GM23338 (cell line): ENCODE results near the gene COL20A1. TPM values are rescaled to one million over a fixed set of nuclear protein-coding genes. Genes with fewer than 3 reads are reported as not detected.

Experiments
- ATAC-seq: fragments of 200-7000 bp; cut with Tn5 transposase; 3 replicates; pipeline ENCODE4 v1.9.1; 2020
- DNase-seq: peaks from one replicate; pipeline ENCODE4 v3.0.0-alpha.2; 2015; ENCODE audit warnings: low spot score
- H2AFZ ChIP-seq: fragments of 200-600 bp; sonication (generic); 2 replicates; pipeline ENCODE4 v1.8.0; 2016; ENCODE audit warnings: antibody characterized with exemption, mild to moderate bottlenecking, moderate library complexity
- H3F3A ChIP-seq: fragments of 200-600 bp; sonication (generic); replicated peaks from 2 replicates; pipeline ENCODE4 v1.8.0; 2017; ENCODE audit warnings: antibody characterized with exemption, mixed run types, low read depth
- H3K27ac ChIP-seq: fragments of 200-600 bp; sonication (generic); 2 replicates; pipeline ENCODE4 v1.6.1; 2016; ENCODE audit warnings: low read depth
- H3K27me3 ChIP-seq: fragments of 200-600 bp; sonication (generic); 2 replicates; pipeline ENCODE4 v1.8.0; 2016; ENCODE audit warnings: mild to moderate bottlenecking, mixed run types, moderate library complexity; ENCODE audit not compliant: insufficient read depth
- H3K36me3 ChIP-seq: fragments of 200-600 bp; sonication (generic); 2 replicates; pipeline ENCODE4 v1.8.0; 2016; ENCODE audit warnings: mild to moderate bottlenecking; ENCODE audit not compliant: insufficient read depth
- H3K4me1 ChIP-seq: fragments of 200-600 bp; sonication (generic); 2 replicates; pipeline ENCODE4 v1.8.0; 2016; ENCODE audit warnings: mild to moderate bottlenecking, moderate library complexity; ENCODE audit not compliant: insufficient read depth
- H3K4me2 ChIP-seq: fragments of 200-600 bp; sonication (generic); 2 replicates; pipeline ENCODE4 v1.7.1; 2017; ENCODE audit warnings: mixed run types
- H3K4me3 ChIP-seq: fragments of 200-600 bp; sonication (generic); 2 replicates; pipeline ENCODE4 v1.6.1; 2016; ENCODE audit warnings: mixed run types
- H3K79me2 ChIP-seq: fragments of 200-600 bp; sonication (generic); replicated peaks from 2 replicates; pipeline ENCODE4 v1.8.0; 2017; ENCODE audit warnings: mild to moderate bottlenecking; ENCODE audit not compliant: insufficient read depth
- H3K9me2 ChIP-seq: fragments of 200-600 bp; sonication (generic); 2 replicates; pipeline ENCODE4 v1.8.0; 2017; ENCODE audit not compliant: insufficient read depth
- H4K20me1 ChIP-seq: fragments of 200-600 bp; sonication (generic); replicated peaks from 2 replicates; pipeline ENCODE4 v1.8.0; 2017; ENCODE audit warnings: mild to moderate bottlenecking; ENCODE audit not compliant: insufficient read depth
- H3K27ac Mint-ChIP-seq: 2 replicates; pipeline ENCODE4 v1.8.0; 2020; ENCODE audit warnings: inconsistent platforms, mild to moderate bottlenecking, moderate library complexity, mixed read lengths
- H3K27me3 Mint-ChIP-seq: 3 replicates; pipeline ENCODE4 v1.8.0; 2022; ENCODE audit warnings: low read depth, mild to moderate bottlenecking, moderate library complexity, mixed read lengths, inconsistent platforms; ENCODE audit not compliant: insufficient read depth, poor library complexity
- H3K36me3 Mint-ChIP-seq: 3 replicates; pipeline ENCODE4 v1.8.0; 2021; ENCODE audit warnings: low read depth, mild to moderate bottlenecking, inconsistent platforms, moderate library complexity, mixed read lengths
- H3K4me1 Mint-ChIP-seq: 3 replicates; pipeline ENCODE4 v1.8.0; 2020; ENCODE audit warnings: mild to moderate bottlenecking, inconsistent platforms, mixed read lengths
- H3K4me3 Mint-ChIP-seq: 3 replicates; pipeline ENCODE4 v1.8.0; 2021; ENCODE audit warnings: moderate library complexity, mild to moderate bottlenecking, inconsistent platforms, mixed read lengths
- H3K9me3 Mint-ChIP-seq: 3 replicates; pipeline ENCODE4 v1.8.0; 2020; ENCODE audit warnings: moderate library complexity, mild to moderate bottlenecking, inconsistent platforms, mixed read lengths
- CREB1 ChIP-seq: fragments of 250-450 bp; sonication (Bioruptor Pico); IDR thresholded peaks from 2 replicates; pipeline ENCODE4 v1.5.0; 2020; ENCODE audit warnings: low read depth, mild to moderate bottlenecking, moderate library complexity
- ETS1 ChIP-seq: IDR thresholded peaks from 2 replicates; pipeline ENCODE4 v1.6.1; 2016; ENCODE audit warnings: antibody characterized with exemption
- EZH2 ChIP-seq: fragments of 200-600 bp; sonication (generic); IDR thresholded peaks from one replicate; pipeline ENCODE4 v1.8.0; 2017; ENCODE audit warnings: antibody characterized with exemption, mild to moderate bottlenecking, low read depth; ENCODE audit not compliant: unreplicated experiment
- EZH2phosphoT487 ChIP-seq: fragments of 200-600 bp; sonication (generic); IDR thresholded peaks from one replicate; pipeline ENCODE4 v1.8.1; 2018; ENCODE audit warnings: antibody characterized with exemption; ENCODE audit not compliant: unreplicated experiment
- NANOG ChIP-seq: IDR thresholded peaks from 2 replicates; pipeline ENCODE4 v1.6.1; 2016; ENCODE audit warnings: antibody characterized with exemption, borderline replicate concordance
- STAT1 ChIP-seq: IDR thresholded peaks from one replicate; pipeline ENCODE4 v1.6.1; 2016; ENCODE audit warnings: antibody characterized with exemption; ENCODE audit not compliant: unreplicated experiment
- ZNF114 ChIP-seq: fragments of 250-450 bp; sonication (Bioruptor Pico); IDR thresholded peaks from 2 replicates; pipeline ENCODE4 v1.5.0; 2020; ENCODE audit warnings: mild to moderate bottlenecking, moderate library complexity
- ZNF331 ChIP-seq: fragments of 250-450 bp; sonication (Bioruptor Pico); IDR thresholded peaks from 2 replicates; pipeline ENCODE4 v1.5.0; 2020; ENCODE audit warnings: low read depth, mild to moderate bottlenecking, moderate library complexity
- polyA plus RNA-seq: library from polyadenylated mRNA; unstranded; fragments of >200 nt; fragmentation: Nextera tagmentation; extraction: Ambion mirVana; gene quantifications from 2 replicates; pipeline ENCODE4 v1.2.1, GENCODE V29; 2016
- total RNA-seq: library from RNA; depleted of rRNA; stranded (reverse); fragments of >200 nt; shearing (Covaris generic); gene quantifications from 2 replicates; pipeline ENCODE4 v1.2.3, GENCODE V29; 2014
- TF ChIP-seq, protein P1 (sequence below): IDR thresholded peaks from one replicate; pipeline ENCODE4 v1.6.1; 2018; ENCODE audit warnings: antibody characterized with exemption; ENCODE audit not compliant: unreplicated experiment
- TF ChIP-seq, protein P2 (sequence below), 2 experiments: fragments of 200-600 bp in 1 of 2; sonication (generic) in 1 of 2; conservative IDR thresholded peaks; 2 replicates each; pipeline versions ENCODE4 v1.5.1 to v1.6.1; 2016 to 2017; ENCODE audit warnings: antibody characterized with exemption in 2 of 2, low read depth in 2 of 2, mild to moderate bottlenecking in 2 of 2, moderate library complexity in 1 of 2

The COL20A1 gene
- total and polyA plus RNA-seq, 2 experiments from 2014 or later: 0.28 to 0.79 TPM

DNA sequence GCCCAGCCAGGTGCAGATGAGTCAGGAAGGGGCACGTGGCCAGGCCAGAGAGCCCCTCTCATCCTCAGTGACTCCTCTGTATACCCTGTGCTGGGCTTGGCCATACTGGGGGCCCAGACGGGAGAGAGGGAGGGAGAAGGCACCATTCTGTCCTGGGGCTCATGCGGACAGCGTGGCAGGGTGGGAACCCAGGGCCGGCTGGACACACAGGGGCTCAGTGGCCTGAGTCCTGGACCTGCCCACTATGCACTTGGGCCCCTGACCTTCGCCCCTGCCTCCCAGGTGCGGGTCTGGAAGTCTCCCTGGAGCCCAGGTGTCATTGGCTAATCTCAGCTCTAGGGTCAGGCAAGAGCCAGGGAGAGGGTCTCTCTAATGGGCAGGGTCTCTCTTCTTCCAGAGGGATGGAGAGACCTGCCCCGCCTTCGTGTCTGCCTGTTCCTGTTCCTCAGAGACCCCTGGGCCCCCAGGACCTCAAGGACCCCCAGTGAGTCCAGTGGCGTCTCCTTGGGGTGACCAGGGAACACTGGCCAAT, 27.7 kb downstream of the COL20A1 start:
- ATAC-seq: no peak
- no peak overlapping the region for H2AFZ ChIP-seq
- H3K27me3 ChIP-seq: no peaks in the 10 kb centered on the region
- no peaks in the 10 kb centered on the region; the same call in 2 of the 3 replicates for H3K36me3 Mint-ChIP-seq
- H3K27ac Mint-ChIP-seq: no peak overlapping the region
- H3K36me3 ChIP-seq: no peaks in the 10 kb centered on the region
- H4K20me1 ChIP-seq: no peaks in the 10 kb centered on the region
- no peak for TF ChIP-seq ZNF331 (CRISPR knock-in tag)
- no peaks in the 10 kb centered on the region for H3F3A ChIP-seq
- no peak for DNase-seq
- H3K9me3 Mint-ChIP-seq: no peaks in the 10 kb centered on the region
- H3K4me1 ChIP-seq: no peaks in the 10 kb centered on the region
- H3K79me2 ChIP-seq: no peaks in the 10 kb centered on the region
- H3K27ac ChIP-seq: no peak overlapping the region
- no peaks in the 10 kb centered on the region for H3K9me2 ChIP-seq
- H3K4me1 Mint-ChIP-seq: peaks cover 8% of the 10 kb centered on the region
- no peak overlapping the region for H3K4me3 Mint-ChIP-seq
- no peak overlapping the region for H3K4me3 ChIP-seq
- peaks cover 7% of the 10 kb centered on the region for H3K27me3 Mint-ChIP-seq
- no peak overlapping the region for H3K4me2 ChIP-seq

DNA sequence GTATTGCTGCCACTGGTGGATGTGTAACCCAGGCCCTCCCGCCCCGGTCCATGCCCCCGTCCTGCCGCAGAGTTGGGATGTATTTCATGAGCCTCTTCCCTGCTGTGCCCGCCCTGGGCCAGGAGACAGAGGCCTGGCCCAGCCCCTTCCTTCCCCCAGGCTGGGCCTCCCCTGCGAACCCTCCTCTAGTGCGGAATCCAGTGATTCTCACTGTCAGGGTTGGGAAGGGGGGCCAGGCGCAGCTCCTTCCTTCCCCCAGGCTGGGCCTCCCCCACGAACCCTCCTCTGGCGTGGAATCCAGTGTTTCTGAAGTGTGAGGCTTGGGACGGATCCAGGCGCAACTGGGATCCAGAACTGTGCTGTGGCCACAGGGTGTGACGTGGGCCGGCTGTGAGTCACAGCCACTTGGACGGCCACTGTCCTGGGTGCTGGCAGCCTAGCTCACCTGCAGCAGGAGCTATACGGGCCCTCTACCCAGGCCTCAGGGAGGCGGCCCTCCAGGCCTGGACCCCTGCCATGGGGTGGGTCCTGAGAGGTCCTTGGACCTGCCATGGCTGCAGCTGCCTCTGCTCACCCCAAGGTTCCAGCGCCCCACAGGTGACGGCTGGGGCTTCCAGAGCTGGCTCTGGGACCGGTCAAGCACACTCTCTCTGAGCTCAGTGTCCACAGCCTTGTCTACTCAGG, 28.3 kb downstream of the COL20A1 start:
- DNase-seq: no peak
- no peaks in the 10 kb centered on the region for H4K20me1 ChIP-seq
- H3K27ac ChIP-seq: no peak overlapping the region
- no peaks in the 10 kb centered on the region for H3K27me3 ChIP-seq
- no peaks in the 10 kb centered on the region for H3K9me3 Mint-ChIP-seq
- H3K4me3 Mint-ChIP-seq: no peak overlapping the region
- peaks cover 8% of the 10 kb centered on the region for H3K4me1 Mint-ChIP-seq
- H3F3A ChIP-seq: no peaks in the 10 kb centered on the region
- no peak overlapping the region for H3K27ac Mint-ChIP-seq
- no peak overlapping the region for H3K4me3 ChIP-seq
- H3K4me2 ChIP-seq: no peak overlapping the region
- H3K79me2 ChIP-seq: no peaks in the 10 kb centered on the region
- H3K9me2 ChIP-seq: no peaks in the 10 kb centered on the region
- no peak overlapping the region for H2AFZ ChIP-seq
- no peaks in the 10 kb centered on the region for H3K36me3 ChIP-seq
- peaks cover 7% of the 10 kb centered on the region for H3K27me3 Mint-ChIP-seq
- no peaks in the 10 kb centered on the region; the same call in 2 of the 3 replicates for H3K36me3 Mint-ChIP-seq
- H3K4me1 ChIP-seq: no peaks in the 10 kb centered on the region
- no peak; the same call in 2 of the 3 replicates for ATAC-seq
- TF ChIP-seq, protein P1, sequence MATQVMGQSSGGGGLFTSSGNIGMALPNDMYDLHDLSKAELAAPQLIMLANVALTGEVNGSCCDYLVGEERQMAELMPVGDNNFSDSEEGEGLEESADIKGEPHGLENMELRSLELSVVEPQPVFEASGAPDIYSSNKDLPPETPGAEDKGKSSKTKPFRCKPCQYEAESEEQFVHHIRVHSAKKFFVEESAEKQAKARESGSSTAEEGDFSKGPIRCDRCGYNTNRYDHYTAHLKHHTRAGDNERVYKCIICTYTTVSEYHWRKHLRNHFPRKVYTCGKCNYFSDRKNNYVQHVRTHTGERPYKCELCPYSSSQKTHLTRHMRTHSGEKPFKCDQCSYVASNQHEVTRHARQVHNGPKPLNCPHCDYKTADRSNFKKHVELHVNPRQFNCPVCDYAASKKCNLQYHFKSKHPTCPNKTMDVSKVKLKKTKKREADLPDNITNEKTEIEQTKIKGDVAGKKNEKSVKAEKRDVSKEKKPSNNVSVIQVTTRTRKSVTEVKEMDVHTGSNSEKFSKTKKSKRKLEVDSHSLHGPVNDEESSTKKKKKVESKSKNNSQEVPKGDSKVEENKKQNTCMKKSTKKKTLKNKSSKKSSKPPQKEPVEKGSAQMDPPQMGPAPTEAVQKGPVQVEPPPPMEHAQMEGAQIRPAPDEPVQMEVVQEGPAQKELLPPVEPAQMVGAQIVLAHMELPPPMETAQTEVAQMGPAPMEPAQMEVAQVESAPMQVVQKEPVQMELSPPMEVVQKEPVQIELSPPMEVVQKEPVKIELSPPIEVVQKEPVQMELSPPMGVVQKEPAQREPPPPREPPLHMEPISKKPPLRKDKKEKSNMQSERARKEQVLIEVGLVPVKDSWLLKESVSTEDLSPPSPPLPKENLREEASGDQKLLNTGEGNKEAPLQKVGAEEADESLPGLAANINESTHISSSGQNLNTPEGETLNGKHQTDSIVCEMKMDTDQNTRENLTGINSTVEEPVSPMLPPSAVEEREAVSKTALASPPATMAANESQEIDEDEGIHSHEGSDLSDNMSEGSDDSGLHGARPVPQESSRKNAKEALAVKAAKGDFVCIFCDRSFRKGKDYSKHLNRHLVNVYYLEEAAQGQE: no peak
- no peak for TF ChIP-seq STAT1
- no peak for TF ChIP-seq EZH2
- TF ChIP-seq, protein P2, sequence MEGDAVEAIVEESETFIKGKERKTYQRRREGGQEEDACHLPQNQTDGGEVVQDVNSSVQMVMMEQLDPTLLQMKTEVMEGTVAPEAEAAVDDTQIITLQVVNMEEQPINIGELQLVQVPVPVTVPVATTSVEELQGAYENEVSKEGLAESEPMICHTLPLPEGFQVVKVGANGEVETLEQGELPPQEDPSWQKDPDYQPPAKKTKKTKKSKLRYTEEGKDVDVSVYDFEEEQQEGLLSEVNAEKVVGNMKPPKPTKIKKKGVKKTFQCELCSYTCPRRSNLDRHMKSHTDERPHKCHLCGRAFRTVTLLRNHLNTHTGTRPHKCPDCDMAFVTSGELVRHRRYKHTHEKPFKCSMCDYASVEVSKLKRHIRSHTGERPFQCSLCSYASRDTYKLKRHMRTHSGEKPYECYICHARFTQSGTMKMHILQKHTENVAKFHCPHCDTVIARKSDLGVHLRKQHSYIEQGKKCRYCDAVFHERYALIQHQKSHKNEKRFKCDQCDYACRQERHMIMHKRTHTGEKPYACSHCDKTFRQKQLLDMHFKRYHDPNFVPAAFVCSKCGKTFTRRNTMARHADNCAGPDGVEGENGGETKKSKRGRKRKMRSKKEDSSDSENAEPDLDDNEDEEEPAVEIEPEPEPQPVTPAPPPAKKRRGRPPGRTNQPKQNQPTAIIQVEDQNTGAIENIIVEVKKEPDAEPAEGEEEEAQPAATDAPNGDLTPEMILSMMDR (conservative IDR thresholded peaks at IDR 0.05; ENCODE audit: low read depth in 2 of 2): no peak
- no peak for TF ChIP-seq ZNF114 (CRISPR knock-in tag)
- TF ChIP-seq NANOG: no peak
- no peak for TF ChIP-seq EZH2phosphoT487
- no peak for TF ChIP-seq ZNF331 (CRISPR knock-in tag)
- no peak for TF ChIP-seq ETS1
- no peak for TF ChIP-seq CREB1
